ENCODE data around the gene SNX18.
"Not testable (repeated sequence)": the region's sequence is repeated elsewhere in the genome, so short reads cannot be mapped to it uniquely, and the experiment has no call there.

Gene SNX18

DNA sequence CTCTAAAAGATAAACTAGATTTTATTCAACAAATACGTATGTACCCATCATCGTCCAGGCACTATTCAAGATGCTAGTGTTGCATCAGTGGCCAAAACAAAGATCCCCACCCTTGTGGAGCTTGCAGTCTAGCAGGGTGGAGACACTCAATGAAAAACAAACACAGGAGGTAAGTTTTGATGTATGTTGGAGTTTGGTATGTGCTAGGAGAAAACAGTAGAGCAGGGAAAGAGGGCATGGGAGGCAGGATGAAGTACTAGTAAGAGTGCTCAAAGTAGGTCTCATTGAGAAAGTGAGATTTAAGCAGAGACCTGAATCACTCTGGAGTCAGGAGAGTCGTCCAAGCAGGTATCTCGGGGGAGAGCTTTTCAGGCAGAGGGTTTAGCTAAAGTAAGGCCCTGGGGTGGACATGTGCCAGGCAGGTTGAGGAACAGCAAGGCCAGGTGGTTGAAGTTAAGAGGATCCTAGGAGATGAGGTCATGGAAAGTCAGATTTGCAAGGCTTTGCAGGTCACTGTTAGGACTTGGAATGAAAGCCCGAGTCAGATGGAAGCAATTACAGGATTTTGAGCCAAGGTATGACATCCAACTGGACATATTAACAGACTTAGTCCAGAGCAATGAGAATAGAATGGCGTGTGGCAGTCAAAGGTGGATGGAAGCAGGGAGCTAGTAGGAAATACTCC is 9.2 kb downstream of the SNX18 start:
- Mint-ChIP-seq H3K4me3 (no peak overlapping the region), H3K36me3 (peaks cover 4% of the 10 kb centered on the region), H3K4me1 (peaks cover 22% of the 10 kb centered on the region), H3K27ac (no peak overlapping the region), H3K9me3 (no peaks in the 10 kb centered on the region), H3K27me3 (no peaks in the 10 kb centered on the region)

DNA sequence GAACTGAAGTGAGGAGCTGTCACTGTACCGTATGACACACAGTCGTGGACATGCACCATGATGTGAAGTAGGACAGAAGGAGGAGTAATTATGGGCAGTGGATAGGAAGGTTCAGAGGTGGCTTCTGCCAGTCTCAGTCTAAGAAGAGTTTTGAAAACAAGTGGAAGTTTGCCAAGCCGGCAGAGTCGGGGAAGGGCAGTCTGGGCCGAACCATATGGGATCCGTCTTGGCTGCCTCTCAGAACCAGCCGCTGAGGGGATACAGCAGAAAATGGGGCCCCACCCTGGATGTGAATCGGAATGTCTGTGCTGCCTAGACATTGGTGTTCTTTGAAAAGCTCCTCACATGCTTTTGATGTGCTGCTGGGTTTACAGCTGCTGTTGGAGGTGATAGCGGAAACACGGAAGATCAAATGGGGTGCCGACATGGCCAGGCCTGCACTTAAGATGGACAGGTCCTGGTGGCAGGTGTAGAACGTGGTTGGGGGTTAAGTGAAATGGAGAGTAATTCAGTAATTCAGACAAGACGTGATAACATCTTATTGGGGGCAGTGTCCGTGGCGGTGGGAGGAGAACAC is 11.2 kb downstream of the SNX18 start:
- Mint-ChIP-seq H3K27ac (no peak overlapping the region), H3K27me3 (no peaks in the 10 kb centered on the region), H3K4me3 (no peak overlapping the region), H3K36me3 (peaks cover 2% of the 10 kb centered on the region), H3K9me3 (no peaks in the 10 kb centered on the region), H3K4me1 (peaks cover 33% of the 10 kb centered on the region)

- Mint-ChIP-seq H3K27ac (no peak overlapping the region), H3K4me3 (no peak overlapping the region), H3K36me3 (peaks cover 4% of the 10 kb centered on the region), H3K27me3 (no peaks in the 10 kb centered on the region), H3K9me3 (no peaks in the 10 kb centered on the region), H3K4me1 (peaks cover 41% of the 10 kb centered on the region)
These were observed 12.0 kb downstream of the SNX18 start for GRCh38 chr5:54529565-54529964.

- Mint-ChIP-seq H3K4me3 (no peak overlapping the region), H3K27ac (peak overlapping the region; percentile 26), H3K27me3 (no peaks in the 10 kb centered on the region), H3K4me1 (peaks cover 46% of the 10 kb centered on the region), H3K9me3 (no peaks in the 10 kb centered on the region), H3K36me3 (peaks cover 10% of the 10 kb centered on the region)
These were observed 14.0 kb downstream of the SNX18 start for GRCh38 chr5:54531546-54531945.

DNA sequence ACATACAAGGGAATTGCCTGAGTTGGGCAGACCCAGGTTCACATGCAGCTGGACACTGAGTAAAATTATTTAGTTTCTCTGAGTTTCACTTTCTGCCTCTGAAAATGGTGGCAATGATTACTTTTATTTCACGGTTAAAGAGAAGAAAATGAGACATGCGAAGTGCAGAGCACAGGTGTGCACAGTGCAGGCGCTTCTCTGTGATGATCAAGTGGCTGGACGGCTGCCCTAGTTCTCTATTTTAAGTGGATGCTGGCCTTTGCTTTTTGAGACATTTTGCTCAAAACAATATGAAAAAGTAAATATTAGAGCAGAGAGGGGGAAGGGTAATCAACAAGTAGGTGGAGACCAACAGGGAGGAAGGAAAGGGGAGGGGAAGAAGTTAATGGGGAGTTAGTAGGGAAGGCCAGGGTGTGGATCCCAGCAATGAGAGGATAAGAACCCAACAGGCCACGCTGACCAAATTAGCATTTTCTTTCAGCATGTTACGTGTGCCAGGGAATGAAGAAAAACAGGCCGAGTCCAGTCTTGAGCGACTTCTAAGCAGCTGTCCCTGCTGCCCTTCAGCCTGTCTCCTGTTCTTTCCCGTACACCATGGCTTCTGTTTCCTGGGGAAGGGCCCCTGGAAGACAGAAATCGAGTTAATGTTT is 16.1 kb downstream of the SNX18 start:
- Mint-ChIP-seq H3K9me3 (no peaks in the 10 kb centered on the region), H3K4me3 (no peak overlapping the region), H3K27me3 (no peaks in the 10 kb centered on the region), H3K4me1 (peaks cover 62% of the 10 kb centered on the region), H3K36me3 (peaks cover 10% of the 10 kb centered on the region), H3K27ac (no peak overlapping the region)

DNA sequence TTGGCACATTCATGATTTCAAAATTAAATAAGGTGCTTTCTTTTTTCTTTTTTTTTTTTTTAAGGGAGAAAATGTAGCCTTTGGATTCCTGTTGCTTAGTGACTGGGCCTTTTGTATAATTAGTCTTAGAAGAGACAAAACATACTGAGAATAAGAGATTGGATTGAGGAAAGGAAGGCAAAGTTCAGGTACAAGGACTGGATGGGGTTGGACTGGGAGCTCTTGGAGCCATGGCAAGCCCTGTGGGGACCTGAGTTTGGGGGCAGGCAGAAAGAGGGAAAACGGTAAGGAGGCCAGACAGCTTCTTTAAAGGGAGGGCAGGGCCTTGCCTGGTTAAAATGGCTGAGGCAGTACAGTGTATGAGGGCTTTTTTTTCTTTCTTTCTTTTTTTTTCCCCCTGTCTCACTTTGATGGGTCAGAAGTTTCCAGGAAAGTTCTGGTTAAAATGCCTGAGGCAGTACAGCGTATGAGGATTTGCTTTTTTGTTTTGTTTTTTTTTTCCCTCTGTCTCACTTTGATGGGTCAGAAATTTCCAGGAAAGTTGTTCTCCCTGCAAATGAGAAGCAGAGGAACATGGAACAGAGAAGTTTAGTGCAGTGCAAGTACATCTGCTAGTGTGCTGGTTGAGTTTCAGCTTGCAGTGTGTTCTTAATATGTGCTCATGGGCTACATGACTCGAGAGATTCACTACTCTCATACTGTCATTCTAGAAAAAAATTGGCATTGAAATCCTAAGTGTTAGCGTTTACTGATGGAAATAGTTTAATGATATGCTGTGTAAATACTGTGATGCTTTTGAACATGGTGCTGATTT is 16.8 kb downstream of the SNX18 start:
- peaks cover 66% of the 10 kb centered on the region for H3K4me1 Mint-ChIP-seq

GRCh38 chr5:54535149-54535844 is 17.7 kb downstream of the SNX18 start:
- H3K27me3 Mint-ChIP-seq, result no peaks in the 10 kb centered on the region
- H3K27ac Mint-ChIP-seq, result peak overlapping the region; percentile 7
- H3K4me1 Mint-ChIP-seq, result peaks cover 64% of the 10 kb centered on the region
- H3K4me3 Mint-ChIP-seq, result no peak overlapping the region
- no peaks in the 10 kb centered on the region for H3K9me3 Mint-ChIP-seq
- peaks cover 10% of the 10 kb centered on the region for H3K36me3 Mint-ChIP-seq

More for the DNA sequence above, 16.8 kb downstream of the SNX18 start:
- Mint-ChIP-seq H3K9me3 (no peaks in the 10 kb centered on the region), H3K27ac (no peak overlapping the region), H3K4me3 (peak overlapping the region; percentile 49), H3K27me3 (no peaks in the 10 kb centered on the region), H3K36me3 (peaks cover 10% of the 10 kb centered on the region)

DNA sequence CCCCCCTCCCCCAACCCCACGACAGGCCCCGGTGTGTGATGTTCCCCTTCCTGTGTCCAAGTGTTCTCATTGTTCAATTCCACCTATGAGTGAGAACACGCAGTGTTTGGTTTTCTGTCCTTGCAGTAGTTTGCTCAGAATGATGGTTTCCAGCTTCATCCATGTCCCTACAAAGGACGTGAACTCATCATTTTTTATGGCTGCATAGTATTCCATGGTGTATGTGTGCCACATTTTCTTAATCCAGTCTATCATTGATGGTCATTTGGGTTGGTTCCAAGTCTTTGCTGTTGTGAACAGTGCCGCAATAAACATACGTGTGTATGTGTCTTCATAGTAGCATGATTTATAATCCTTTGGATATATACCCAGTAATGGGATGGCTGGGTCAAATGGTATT is 18.8 kb downstream of the SNX18 start:
- not testable (repeated sequence) for H3K9me3 Mint-ChIP-seq, H3K27ac Mint-ChIP-seq, H3K4me3 Mint-ChIP-seq, H3K27me3 Mint-ChIP-seq, H3K36me3 Mint-ChIP-seq
- peaks cover 57% of the 10 kb centered on the region for H3K4me1 Mint-ChIP-seq

DNA sequence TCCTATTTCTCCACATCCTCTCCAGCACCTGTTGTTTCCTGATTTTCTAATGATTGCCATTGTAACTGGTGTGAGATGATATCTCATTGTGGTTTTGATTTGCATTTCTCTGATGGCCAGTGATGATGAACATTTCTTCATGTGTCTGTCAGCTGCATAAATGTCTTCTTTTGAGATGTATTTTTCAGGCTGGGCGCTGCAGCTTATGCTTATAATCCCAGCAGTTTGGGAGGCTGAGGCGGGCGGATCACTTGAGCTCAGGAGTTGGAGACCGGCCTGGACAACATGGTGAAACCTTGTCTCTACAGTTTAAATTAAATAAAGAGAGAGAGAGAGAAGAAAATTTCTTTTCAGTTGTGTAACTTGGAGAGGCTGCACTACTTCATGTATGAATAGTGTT is 19.3 kb downstream of the SNX18 start:
- H3K27me3 Mint-ChIP-seq, H3K4me3 Mint-ChIP-seq, H3K36me3 Mint-ChIP-seq, H3K27ac Mint-ChIP-seq, H3K9me3 Mint-ChIP-seq: not testable (repeated sequence)
- peaks cover 55% of the 10 kb centered on the region for H3K4me1 Mint-ChIP-seq

DNA sequence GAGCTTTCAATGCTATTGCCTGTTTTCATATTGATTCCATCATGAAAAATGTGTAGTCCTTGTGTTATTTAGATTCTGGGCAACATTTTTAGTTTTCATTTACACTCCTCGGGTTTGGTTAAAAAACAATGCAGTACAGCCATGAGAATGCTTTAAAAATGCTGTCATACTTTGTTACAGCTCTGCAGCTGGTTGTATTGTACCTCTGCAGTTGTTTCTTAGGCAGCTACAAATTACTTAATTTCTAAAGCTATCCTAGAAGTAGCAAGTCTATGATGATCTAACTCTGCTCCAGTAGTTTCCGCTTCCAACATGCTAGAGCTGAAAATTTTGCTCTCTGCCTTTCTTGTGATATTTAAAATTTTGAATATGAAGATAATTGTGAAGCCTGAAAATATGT is 20.2 kb downstream of the SNX18 start:
- peaks cover 57% of the 10 kb centered on the region for H3K4me1 Mint-ChIP-seq
- no peak overlapping the region for H3K27ac Mint-ChIP-seq
- no peaks in the 10 kb centered on the region for H3K27me3 Mint-ChIP-seq
- H3K4me3 Mint-ChIP-seq, result no peak overlapping the region
- H3K9me3 Mint-ChIP-seq, result no peaks in the 10 kb centered on the region
- H3K36me3 Mint-ChIP-seq, result peaks cover 10% of the 10 kb centered on the region

- Mint-ChIP-seq H3K27ac (no peak overlapping the region), H3K4me1 (peaks cover 60% of the 10 kb centered on the region), H3K27me3 (no peaks in the 10 kb centered on the region), H3K4me3 (no peak overlapping the region), H3K9me3 (no peaks in the 10 kb centered on the region), H3K36me3 (peaks cover 13% of the 10 kb centered on the region)
These were observed 20.6 kb downstream of the SNX18 start for GRCh38 chr5:54538156-54538555.

DNA sequence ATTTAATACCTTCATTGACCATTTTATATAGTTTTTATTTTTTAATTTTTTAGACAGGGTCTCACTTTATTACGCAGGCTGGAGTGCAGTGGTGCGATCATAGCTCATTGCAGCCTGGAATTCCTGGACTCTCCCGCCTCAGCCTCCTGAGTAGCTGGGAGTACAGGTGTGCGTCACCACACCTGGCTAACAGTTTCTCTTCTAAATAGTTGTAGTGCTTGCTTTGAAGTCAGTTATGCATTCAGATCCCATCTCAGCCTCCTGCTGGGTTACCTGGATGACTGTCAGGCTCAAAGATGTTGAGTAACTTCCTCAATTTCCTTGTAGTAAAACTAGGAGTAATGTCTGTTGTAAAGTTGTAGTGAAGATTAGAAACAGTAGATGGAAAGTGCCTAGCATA is 21.4 kb downstream of the SNX18 start:
- no peak overlapping the region for H3K4me3 Mint-ChIP-seq
- no peaks in the 10 kb centered on the region for H3K9me3 Mint-ChIP-seq
- no peak overlapping the region for H3K27ac Mint-ChIP-seq
- peaks cover 14% of the 10 kb centered on the region for H3K36me3 Mint-ChIP-seq
- H3K4me1 Mint-ChIP-seq, result peaks cover 53% of the 10 kb centered on the region
- no peaks in the 10 kb centered on the region for H3K27me3 Mint-ChIP-seq

- H3K27ac Mint-ChIP-seq, result no peak overlapping the region
- H3K27me3 Mint-ChIP-seq, result no peaks in the 10 kb centered on the region
- peaks cover 50% of the 10 kb centered on the region for H3K4me1 Mint-ChIP-seq
- no peak overlapping the region for H3K4me3 Mint-ChIP-seq
- H3K9me3 Mint-ChIP-seq, result no peaks in the 10 kb centered on the region
- H3K36me3 Mint-ChIP-seq, result peaks cover 12% of the 10 kb centered on the region
These were observed 22.7 kb downstream of the SNX18 start for GRCh38 chr5:54540286-54540685.

DNA sequence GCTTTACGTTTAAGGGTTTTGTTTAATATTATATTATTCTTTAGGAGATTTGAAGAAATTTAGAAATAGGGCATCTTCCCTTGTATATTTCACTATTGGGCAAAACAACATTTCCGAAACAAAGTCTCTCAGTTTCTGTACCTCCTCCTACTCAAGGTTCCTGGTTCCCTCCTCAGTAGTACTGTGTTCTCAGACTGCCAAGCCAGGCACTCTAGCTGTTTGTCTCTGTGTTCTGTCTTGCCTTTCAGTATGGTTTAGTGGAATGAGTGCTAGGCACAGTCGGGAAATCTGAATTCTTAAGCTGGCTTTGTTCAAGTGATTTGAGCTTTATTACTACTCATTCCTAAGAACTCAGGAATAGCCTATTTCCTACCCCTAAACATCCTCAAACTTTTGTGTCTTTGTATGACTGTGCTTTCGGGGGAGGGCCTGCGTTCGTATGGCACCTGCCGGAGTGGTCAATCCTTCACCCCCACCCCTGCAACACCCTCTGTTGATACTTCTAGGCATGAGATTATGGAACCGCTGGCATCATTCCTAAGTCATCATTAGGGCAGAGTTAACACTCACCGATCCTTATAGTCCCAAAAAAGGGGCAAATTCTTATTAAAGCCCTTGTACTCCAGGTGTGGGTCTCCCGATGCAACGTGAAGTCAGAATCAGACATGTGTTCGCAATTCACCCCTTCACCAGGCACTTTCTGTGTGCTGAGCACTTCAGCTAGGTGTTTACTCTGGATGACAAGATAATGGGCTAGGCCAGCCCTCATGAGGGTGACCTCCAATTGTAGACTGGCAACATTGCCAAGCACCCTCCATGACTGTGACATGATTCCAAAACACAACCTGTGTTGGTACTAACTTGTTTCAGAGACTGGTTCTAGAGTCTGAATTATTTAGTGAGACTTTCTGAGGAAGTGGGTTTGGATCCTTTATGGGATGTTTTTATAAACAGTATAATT is 24.5 kb downstream of the SNX18 start:
- no peaks in the 10 kb centered on the region for H3K9me3 Mint-ChIP-seq
- H3K4me3 Mint-ChIP-seq, result no peak overlapping the region

More for the DNA sequence above, 24.5 kb downstream of the SNX18 start:
- Mint-ChIP-seq H3K36me3 (peaks cover 9% of the 10 kb centered on the region), H3K27me3 (no peaks in the 10 kb centered on the region), H3K4me1 (peaks cover 41% of the 10 kb centered on the region), H3K27ac (no peak overlapping the region)

Measured in activated naive CD4-positive, alpha-beta T cell treated with anti-CD3 and anti-CD28 coated beads, Interleukin-2, amount 50 U/mL, for 24 hours (primary cell).